NCI-H345 treated with DMSO at 0.1 percent for 48 hours (cell line): ENCODE data around the gene KIAA1549.
"Not testable (repeated sequence)": the region's sequence is repeated elsewhere in the genome, so short reads cannot be mapped to it uniquely, and the experiment has no call there.

ENCODE experiments used
- DNase-seq: peaks from one replicate; lab custom pipeline; 2025; ENCODE audit not compliant: unreplicated experiment; lab: John Stamatoyannopoulos, UW

The KIAA1549 gene

GRCh38 chr7:138945154-138945553 lies 36.0 kb downstream of the KIAA1549 start:
- DNase-seq: no peak

GRCh38 chr7:138944592-138944991 lies 36.6 kb downstream of the KIAA1549 start:
- DNase-seq: no peak

- no peak for DNase-seq
Observed at GRCh38 chr7:138943061-138943460, 38.1 kb downstream of the KIAA1549 start.

- DNase-seq: no peak
Observed at GRCh38 chr7:138941545-138941944, 39.6 kb downstream of the KIAA1549 start.

GRCh38 chr7:138940602-138941001 lies 40.6 kb downstream of the KIAA1549 start:
- not testable (repeated sequence) for DNase-seq

GRCh38 chr7:138937484-138937883 lies 43.7 kb downstream of the KIAA1549 start:
- no peak for DNase-seq

- DNase-seq: no peak
Observed at GRCh38 chr7:138935465-138936011, 45.7 kb downstream of the KIAA1549 start.

- DNase-seq: no peak
Observed at GRCh38 chr7:138934861-138935260, 46.3 kb downstream of the KIAA1549 start.

- no peak for DNase-seq
Observed at GRCh38 chr7:138934367-138934766, 46.8 kb downstream of the KIAA1549 start.

GRCh38 chr7:138932870-138933269 lies 48.3 kb downstream of the KIAA1549 start:
- DNase-seq: no peak

GRCh38 chr7:138932427-138932826 lies 48.8 kb downstream of the KIAA1549 start:
- DNase-seq: no peak

GRCh38 chr7:138929969-138930368 lies 51.2 kb downstream of the KIAA1549 start:
- no peak for DNase-seq

- no peak for DNase-seq
Observed at GRCh38 chr7:138926241-138926612, 55.0 kb downstream of the KIAA1549 start.

GRCh38 chr7:138924501-138925225 lies 56.5 kb downstream of the KIAA1549 start:
- no peak for DNase-seq

- no peak for DNase-seq
Observed at GRCh38 chr7:138921277-138921676, 59.9 kb downstream of the KIAA1549 start.

GRCh38 chr7:138919911-138920310 lies 61.3 kb downstream of the KIAA1549 start:
- DNase-seq: no peak

GRCh38 chr7:138919216-138919615 lies 62.0 kb downstream of the KIAA1549 start:
- no peak for DNase-seq

GRCh38 chr7:138918756-138919155 lies 62.4 kb downstream of the KIAA1549 start:
- no peak for DNase-seq

- DNase-seq: no peak
Observed at GRCh38 chr7:138918176-138918575, 63.0 kb downstream of the KIAA1549 start.

- DNase-seq: no peak
Observed at GRCh38 chr7:138917771-138918170, 63.4 kb downstream of the KIAA1549 start.

- DNase-seq: no peak
Observed at GRCh38 chr7:138916731-138917130, 64.5 kb downstream of the KIAA1549 start.

- DNase-seq: no peak
Observed at GRCh38 chr7:138916275-138916674, 64.9 kb downstream of the KIAA1549 start.

- DNase-seq: no peak
Observed at GRCh38 chr7:138913783-138914182, 67.4 kb downstream of the KIAA1549 start.
